Vagina (tissue), 2 donors: Measurements from ENCODE around the gene SLC35D1. TPM values are rescaled to one million over a fixed set of nuclear protein-coding genes. Genes with fewer than 3 reads are reported as not detected.
A peak's percentile ranks its signal among the peaks of the same experiment; 100 is the strongest.
"Not testable (repeated sequence)": the region's sequence is repeated elsewhere in the genome, so short reads cannot be mapped to it uniquely, and the experiment has no call there.

Experiments
- DNase-seq, 2 donors: peaks; one replicate each; pipeline ENCODE4 v3.0.0-alpha.2; 2017; ENCODE audit errors: extremely low spot score in 2 of 2
- H3K27ac ChIP-seq: fragments of 200-600 bp; sonication (generic); one replicate; pipeline ENCODE4 v1.5.1; 2019
- H3K27me3 ChIP-seq: fragments of 200-600 bp; sonication (generic); one replicate; pipeline ENCODE4 v1.5.1; 2019
- H3K36me3 ChIP-seq, 2 donors: fragments of 200-600 bp; sonication (generic); one replicate each; pipeline ENCODE4 v1.5.1; 2017 to 2019
- H3K4me1 ChIP-seq: fragments of 200-600 bp; sonication (generic); one replicate; pipeline ENCODE4 v1.5.1; 2019
- H3K4me3 ChIP-seq, 2 donors: fragments of 200-600 bp; sonication (generic); 1 replicate in 1 of 2; 2 replicates in 1 of 2; pipeline ENCODE4 v1.5.1; 2016 to 2019
- H3K9me3 ChIP-seq: fragments of 200-600 bp; sonication (generic); one replicate; pipeline ENCODE4 v1.5.1; 2019
- POLR2A ChIP-seq, 2 donors: fragments of 450-650 bp; IDR thresholded peaks; one replicate each; pipeline ENCODE4 v1.6.1; 2017; ENCODE audit warnings: antibody characterized with exemption in 2 of 2, mild to moderate bottlenecking in 2 of 2, moderate library complexity in 2 of 2
- POLR2AphosphoS5 ChIP-seq, 2 donors: sonication (generic); formaldehyde crosslinking; IDR thresholded peaks; one replicate each; pipeline ENCODE4 v1.9.0; 2017; ENCODE audit warnings: antibody characterized with exemption in 2 of 2, mild to moderate bottlenecking in 2 of 2, low read depth in 1 of 2; ENCODE audit not compliant: insufficient read depth in 1 of 2
- intact Hi-C: fragments of 100-400 bp; cut with DNase I; formaldehyde crosslinking; loops from one replicate; pipeline ENCODE4 v1.15.1; 2023
- total RNA-seq: library from RNA; depleted of rRNA; stranded (reverse); fragments of >200 nt; gene quantifications from one replicate; pipeline ENCODE4 v1.2.3, GENCODE V29; 2016
- TF ChIP-seq, protein P1 (sequence below), 3 experiments: fragments of 450-650 bp in 2 of 3; fragments of 200-600 bp in 1 of 3; sonication (generic) in 1 of 3; IDR thresholded peaks; one replicate each; pipeline ENCODE4 v1.5.1; 2017 to 2019; ENCODE audit warnings: antibody characterized with exemption in 3 of 3, mild to moderate bottlenecking in 2 of 3, moderate library complexity in 2 of 3

Gene SLC35D1
- total RNA-seq, 1 donor from 2014 or later, result 13.3 TPM

DNA sequence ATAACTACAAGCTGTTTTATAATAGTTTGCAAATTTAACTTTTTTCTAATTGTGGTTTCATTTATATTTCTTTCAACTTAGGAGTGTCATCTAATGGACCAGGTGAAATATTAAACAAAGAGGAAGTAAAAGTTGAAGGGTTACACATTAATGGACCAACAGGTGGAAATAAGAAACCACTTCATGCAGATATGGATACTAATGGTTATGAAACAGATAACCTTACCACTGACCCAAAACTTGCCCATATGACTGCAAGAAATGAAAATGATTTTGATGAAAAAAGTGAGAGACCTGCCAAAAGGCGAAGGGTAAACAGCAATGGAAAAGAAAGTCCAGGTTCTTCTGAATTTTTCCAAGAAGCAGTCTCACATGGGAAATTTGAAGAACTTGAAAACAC, 69.5 kb downstream of the SLC35D1 start:
- Histone ChIP-seq H3K36me3 (peaks cover 0 to 23% of the 10 kb centered on the region in 2 donors), H3K27ac (no peak overlapping the region)

DNA sequence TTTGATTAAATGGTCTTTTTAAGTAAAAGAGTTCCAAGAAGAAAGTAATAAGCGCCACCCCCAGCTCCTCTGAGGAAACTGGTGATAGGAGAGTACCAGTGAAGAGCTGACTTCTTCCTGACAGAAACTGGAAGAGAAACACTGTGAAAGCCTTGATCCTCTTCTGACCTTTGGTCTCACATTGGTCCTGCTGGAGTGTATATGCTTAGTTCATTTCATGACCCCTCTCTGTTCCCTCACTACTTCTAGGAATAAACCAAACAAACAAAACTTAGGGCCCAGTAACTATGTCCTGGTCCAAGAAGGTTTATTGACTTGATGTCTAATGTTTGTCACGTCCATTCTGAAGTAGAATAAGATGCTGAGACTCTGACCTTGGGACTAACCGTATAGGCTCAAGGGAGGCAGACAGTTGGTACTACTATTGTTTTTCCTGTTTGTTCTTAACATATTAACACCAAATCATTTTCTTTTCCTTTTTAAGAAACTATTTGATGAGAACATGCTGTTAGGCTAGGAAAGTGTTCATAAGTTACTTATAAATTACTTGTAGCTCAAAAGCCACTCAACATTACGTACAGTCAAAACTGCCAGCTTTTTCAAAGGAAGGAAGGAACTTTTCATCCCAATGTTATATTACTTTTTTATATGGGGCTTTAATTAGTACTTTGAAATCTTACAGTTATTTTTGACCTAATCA, 71.2 kb downstream of the SLC35D1 start:
- Histone ChIP-seq H3K4me3 (no peak overlapping the region), H3K36me3 (peaks cover 0 to 35% of the 10 kb centered on the region in 2 donors), H3K27ac (no peak overlapping the region), H3K27me3 (no peaks in the 10 kb centered on the region), H3K4me1 (peaks cover 23% of the 10 kb centered on the region), H3K9me3 (no peaks in the 10 kb centered on the region)
- intact Hi-C loops, result no loop called here
- TF ChIP-seq POLR2AphosphoS5 (IDR thresholded peaks at IDR 0.05; ENCODE audit: insufficient read depth in 1 of 2, low read depth in 1 of 2) (no peak), POLR2A (IDR thresholded peaks at IDR 0.05) (no peak)
- TF ChIP-seq, protein P1, sequence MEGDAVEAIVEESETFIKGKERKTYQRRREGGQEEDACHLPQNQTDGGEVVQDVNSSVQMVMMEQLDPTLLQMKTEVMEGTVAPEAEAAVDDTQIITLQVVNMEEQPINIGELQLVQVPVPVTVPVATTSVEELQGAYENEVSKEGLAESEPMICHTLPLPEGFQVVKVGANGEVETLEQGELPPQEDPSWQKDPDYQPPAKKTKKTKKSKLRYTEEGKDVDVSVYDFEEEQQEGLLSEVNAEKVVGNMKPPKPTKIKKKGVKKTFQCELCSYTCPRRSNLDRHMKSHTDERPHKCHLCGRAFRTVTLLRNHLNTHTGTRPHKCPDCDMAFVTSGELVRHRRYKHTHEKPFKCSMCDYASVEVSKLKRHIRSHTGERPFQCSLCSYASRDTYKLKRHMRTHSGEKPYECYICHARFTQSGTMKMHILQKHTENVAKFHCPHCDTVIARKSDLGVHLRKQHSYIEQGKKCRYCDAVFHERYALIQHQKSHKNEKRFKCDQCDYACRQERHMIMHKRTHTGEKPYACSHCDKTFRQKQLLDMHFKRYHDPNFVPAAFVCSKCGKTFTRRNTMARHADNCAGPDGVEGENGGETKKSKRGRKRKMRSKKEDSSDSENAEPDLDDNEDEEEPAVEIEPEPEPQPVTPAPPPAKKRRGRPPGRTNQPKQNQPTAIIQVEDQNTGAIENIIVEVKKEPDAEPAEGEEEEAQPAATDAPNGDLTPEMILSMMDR (IDR thresholded peaks at IDR 0.05), result no peak
- no peak for DNase-seq

More for the DNA sequence above, 69.5 kb downstream of the SLC35D1 start:
- no peak for TF ChIP-seq POLR2AphosphoS5 (IDR thresholded peaks at IDR 0.05; ENCODE audit: insufficient read depth in 1 of 2, low read depth in 1 of 2)
- TF ChIP-seq, protein P1 (IDR thresholded peaks at IDR 0.05), result no peak
- TF ChIP-seq POLR2A (IDR thresholded peaks at IDR 0.05), result no peak
- Histone ChIP-seq H3K9me3 (no peaks in the 10 kb centered on the region), H3K4me3 (no peak overlapping the region), H3K27me3 (no peaks in the 10 kb centered on the region), H3K4me1 (peaks cover 23% of the 10 kb centered on the region)
- intact Hi-C loops, result no loop called here
- no peak for DNase-seq

DNA sequence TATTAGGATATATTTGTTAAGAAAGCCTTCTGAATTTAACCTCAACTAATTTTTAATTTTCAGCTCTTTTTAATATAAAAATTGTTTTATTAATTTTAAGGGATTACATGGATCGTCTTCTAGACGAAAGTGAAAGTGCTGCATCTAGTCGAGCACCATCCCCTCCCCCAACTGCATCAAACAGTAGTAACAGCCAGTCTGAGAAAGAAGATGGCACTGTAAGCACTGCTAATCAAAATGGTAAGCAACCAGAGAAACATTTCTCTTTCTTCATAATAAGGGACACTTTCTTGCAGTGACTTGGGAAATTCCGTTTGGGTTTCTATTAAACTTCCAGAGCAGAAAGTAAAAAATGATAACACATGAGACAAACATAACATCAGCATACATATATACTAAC, 72.3 kb downstream of the SLC35D1 start:
- peaks cover 23% of the 10 kb centered on the region for H3K4me1 ChIP-seq
- peaks cover 0 to 44% of the 10 kb centered on the region in 2 donors for H3K36me3 ChIP-seq
- TF ChIP-seq POLR2A (IDR thresholded peaks at IDR 0.05) (no peak), POLR2AphosphoS5 (IDR thresholded peaks at IDR 0.05; ENCODE audit: insufficient read depth in 1 of 2, low read depth in 1 of 2) (peak in 1 of 2 donors; percentile 43)
- TF ChIP-seq, protein P1 (IDR thresholded peaks at IDR 0.05), result no peak
- no peak for DNase-seq
- peak overlapping the region; percentile 3 to 26 for H3K4me3 ChIP-seq
- H3K27ac ChIP-seq, result peak overlapping the region; percentile 53
- H3K27me3 ChIP-seq, result no peaks in the 10 kb centered on the region
- intact Hi-C loops, result no loop called here
- no peaks in the 10 kb centered on the region for H3K9me3 ChIP-seq

DNA sequence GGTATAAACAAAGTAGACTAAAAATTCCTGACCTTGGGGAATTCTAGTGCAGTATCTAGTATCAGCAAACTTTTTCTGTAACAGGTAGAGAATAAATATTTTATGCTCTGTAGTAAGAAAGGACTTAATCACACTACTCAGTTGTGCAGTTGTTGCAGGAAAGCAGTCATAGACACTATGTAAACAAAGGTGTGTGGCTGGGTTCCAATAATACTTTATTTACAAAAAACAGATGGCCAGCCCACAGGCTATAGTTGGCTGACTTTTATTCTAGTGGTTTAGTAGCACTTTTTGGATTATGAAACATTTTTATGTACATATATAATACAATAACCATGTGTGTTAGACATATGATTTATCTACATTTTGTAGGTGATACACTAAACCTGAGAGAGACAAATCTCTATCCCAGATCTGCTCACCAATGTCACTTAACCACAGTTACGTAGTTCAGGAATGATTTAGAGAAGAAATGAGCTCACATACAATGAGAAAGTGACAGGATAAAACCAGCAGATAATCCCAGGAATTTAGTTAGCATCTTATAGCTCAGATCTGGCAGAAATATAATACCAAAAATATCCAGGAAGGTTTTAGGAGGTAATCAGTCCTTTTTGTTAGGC, 73.1 kb downstream of the SLC35D1 start:
- Histone ChIP-seq H3K36me3 (peaks cover 0 to 44% of the 10 kb centered on the region in 2 donors), H3K27me3 (no peaks in the 10 kb centered on the region), H3K9me3 (no peaks in the 10 kb centered on the region), H3K27ac (peak overlapping the region; percentile 53), H3K4me1 (peaks cover 23% of the 10 kb centered on the region), H3K4me3 (peak overlapping the region in 1 of 2 donors; percentile 3)
- intact Hi-C loops, result no loop called here
- DNase-seq, result no peak
- TF ChIP-seq, protein P1 (IDR thresholded peaks at IDR 0.05), result no peak
- TF ChIP-seq POLR2A (IDR thresholded peaks at IDR 0.05), result no peak
- TF ChIP-seq POLR2AphosphoS5 (IDR thresholded peaks at IDR 0.05; ENCODE audit: insufficient read depth in 1 of 2, low read depth in 1 of 2), result no peak

DNA sequence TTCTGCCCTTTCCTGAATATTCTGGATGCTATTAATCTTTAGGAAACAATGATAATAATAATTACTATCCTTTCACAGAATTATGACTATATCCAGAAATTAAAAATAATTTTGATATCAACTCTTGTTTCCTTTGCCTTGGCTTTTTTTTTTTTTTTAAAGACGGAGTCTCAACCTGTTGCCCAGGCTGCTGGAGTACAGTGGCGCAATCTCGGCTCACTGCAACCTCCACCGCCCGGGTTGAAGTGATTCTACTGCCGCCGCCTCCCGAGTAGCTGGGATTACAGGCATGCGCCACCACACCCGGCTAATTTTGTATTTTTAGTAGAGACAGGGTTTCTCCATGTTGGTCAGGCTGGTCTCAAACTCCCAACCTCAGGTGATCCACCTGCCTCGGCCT, 74.3 kb downstream of the SLC35D1 start:
- H3K36me3 ChIP-seq, result peaks cover 0 to 51% of the 10 kb centered on the region in 2 donors
- intact Hi-C loops, H3K9me3 ChIP-seq: not testable (repeated sequence)

More for the DNA sequence above, 74.3 kb downstream of the SLC35D1 start:
- DNase-seq, H3K27ac ChIP-seq, H3K4me3 ChIP-seq, H3K27me3 ChIP-seq: not testable (repeated sequence)
- peaks cover 23% of the 10 kb centered on the region for H3K4me1 ChIP-seq
